GM21526 (cell line): Measurements from ENCODE around the gene APOM.

Experiments
- ATAC-seq: cut with Tn5 transposase; IDR thresholded peaks from one replicate; pipeline ENCODE4 v1.9.1; 2021; ENCODE audit warnings: moderate library complexity; ENCODE audit not compliant: unreplicated experiment, low FRiP score

Gene APOM

GRCh38 chr6:31654574-31655348 lies 933 bp upstream of the APOM start:
- ATAC-seq = no peak

DNA sequence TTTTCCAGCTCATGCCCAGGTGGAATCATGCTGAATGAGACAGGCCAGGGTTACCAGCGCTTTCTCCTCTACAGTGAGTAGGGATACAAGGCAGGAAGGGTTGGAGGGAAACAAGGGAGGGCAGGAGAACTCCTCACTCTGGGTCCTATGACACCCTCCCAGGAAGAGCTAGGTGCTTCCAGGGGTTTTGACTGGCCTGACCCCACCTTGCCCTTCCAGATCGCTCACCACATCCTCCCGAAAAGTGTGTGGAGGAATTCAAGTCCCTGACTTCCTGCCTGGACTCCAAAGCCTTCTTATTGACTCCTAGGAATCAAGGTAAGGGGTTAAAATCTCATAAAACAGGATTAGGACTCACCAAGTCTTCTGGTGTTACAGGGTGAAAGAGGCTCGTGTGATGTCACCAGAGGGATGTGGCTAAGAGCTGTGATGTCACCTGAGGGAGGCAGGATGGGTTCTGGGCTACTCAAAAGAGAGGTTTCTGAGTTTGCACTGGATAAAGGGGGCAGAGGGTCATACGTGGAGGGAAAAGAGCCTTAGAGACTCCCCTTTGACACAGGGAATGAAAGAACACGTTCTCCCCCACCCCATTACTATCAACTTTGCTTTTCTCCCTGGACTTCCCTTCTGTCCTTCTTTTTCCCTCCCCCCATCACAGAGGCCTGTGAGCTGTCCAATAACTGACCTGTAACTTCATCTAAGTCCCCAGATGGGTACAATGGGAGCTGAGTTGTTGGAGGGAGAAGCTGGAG lies 1.9 kb downstream of the APOM start:
- no peak for ATAC-seq

DNA sequence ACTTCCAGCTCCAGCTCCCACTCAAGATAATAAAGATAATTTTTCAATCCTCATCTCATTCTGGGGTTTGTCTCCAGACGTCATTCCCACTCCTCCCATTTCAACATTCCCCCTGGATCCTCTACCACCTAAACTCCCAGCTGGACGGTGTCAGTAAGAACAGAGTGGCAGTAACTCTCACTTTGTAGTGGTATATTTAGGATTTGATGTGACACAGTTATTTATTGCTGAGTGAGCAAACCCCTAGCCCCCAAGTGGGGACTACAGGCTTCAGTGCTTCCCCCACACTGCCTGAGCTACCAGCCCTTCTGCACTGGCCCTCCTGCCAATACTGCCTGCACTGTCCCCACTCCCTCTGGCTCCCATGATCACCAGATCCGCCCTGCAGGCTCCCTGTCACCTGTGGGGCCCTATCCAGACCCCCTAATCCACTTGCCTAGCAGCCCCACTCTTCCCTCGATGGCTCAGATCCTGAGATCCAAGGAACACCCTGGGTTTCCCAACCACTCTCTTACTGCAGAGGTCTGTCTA lies 2.5 kb downstream of the APOM start:
- ATAC-seq = no peak

DNA sequence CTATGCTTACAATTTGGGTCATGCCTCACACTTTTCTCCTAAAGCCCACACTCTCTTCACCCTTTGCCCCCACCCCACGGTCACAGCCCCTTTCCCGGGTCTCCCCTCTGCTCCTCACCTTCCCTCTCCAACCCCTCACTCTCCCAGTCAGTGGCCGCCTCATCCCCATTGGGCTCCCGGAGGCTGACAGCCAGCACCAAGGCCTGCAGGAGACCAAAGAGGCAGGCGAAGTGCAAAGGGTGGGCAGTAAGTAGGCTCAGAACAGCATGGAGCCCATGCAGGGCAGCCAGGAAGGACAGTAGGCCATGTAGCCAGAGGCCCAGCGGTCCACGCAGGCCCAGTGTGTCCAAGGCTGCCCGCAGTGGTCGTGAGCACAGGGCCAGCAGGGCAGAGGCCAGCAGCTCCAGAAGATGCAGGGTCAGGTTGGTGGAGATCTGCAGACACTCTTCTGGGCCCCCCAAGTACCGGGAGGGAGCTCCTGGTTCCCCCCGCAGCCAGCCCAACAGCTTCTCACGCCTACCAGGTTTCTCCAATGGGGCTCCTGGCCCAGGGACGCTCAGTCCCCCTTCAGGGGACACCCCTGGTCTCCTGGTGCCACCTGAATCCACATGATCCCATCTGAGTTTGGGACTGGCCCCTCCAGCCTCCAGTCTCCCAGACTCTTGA lies 3.4 kb downstream of the APOM start:
- ATAC-seq = no peak

DNA sequence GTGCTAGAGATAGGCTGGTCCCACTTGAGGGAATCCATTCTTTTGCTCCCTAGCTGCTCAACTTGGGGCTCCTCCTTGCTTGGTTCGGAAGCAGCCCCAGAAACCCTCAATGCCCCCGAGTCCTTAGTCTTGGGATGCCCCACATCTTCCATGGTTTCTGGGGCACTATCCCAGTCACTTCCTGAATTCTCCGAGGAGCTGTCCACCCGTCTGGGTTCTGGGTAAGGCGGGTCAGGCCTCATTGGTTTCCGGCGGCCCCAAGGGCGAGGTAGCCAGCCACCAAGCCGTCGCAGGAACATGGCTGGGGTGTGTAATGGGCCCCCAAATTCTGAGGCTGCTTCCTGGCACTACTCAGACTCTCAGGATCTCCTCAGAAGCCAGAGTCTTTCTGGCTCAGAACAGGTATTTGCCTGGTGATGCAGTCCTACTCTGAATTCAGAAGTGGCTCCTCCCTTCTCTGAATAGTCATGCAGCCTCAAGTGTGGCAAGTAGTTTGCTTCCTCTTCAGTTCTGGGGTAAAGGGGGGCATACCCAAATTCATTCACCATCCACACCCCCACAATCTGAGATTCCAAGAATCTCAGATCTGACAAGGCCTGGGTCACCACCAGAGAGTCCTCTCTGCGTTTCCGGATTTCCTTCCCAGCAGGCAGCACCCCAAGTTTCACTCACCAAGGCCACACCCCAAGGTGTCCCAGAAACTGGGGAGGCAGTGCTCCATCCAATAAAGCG lies 4.1 kb downstream of the APOM start:
- no peak for ATAC-seq

GRCh38 chr6:31660381-31661261 lies 4.9 kb downstream of the APOM start, which contains the start of gene C6orf47:
C6orf47 (minus strand) TSS chr6:31660778; CDS start chr6:31659947, 831 bp downstream.
- ATAC-seq = peak; percentile 41

- ATAC-seq = no peak
These were observed 5.8 kb downstream of the APOM start for GRCh38 chr6:31661262-31662123.

DNA sequence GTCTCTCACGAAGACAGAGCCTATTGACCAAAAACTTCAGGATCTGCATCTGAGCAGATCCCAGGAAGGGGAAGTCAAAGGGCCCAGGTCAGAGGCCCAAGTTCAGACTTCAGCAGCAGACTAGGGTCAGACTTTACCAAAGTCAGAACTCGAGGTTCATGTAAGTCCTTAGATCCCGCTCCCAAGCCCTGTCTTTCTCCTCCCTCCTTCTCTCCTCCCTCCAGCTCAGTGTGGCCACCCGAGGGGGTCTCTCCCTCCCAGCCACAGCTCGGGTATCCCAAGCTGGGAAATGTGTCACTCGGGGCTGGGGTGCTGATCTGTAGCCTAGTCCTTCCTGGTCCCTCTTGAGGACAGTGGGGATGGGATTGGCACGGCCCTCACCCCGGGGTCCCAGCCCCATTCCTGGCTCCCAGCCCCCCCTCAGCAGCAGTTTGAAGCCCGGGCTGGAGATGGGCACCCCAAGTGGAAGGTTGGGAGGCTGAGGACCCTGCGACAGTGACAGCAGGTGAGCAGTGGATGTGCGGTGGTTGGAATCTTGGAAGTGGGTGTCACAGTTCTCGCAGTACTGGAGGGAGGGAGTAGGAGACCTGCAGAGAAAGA lies 6.5 kb downstream of the APOM start:
- ATAC-seq = no peak

GRCh38 chr6:31663126-31663960 lies 7.6 kb downstream of the APOM start:
- ATAC-seq = no peak

DNA sequence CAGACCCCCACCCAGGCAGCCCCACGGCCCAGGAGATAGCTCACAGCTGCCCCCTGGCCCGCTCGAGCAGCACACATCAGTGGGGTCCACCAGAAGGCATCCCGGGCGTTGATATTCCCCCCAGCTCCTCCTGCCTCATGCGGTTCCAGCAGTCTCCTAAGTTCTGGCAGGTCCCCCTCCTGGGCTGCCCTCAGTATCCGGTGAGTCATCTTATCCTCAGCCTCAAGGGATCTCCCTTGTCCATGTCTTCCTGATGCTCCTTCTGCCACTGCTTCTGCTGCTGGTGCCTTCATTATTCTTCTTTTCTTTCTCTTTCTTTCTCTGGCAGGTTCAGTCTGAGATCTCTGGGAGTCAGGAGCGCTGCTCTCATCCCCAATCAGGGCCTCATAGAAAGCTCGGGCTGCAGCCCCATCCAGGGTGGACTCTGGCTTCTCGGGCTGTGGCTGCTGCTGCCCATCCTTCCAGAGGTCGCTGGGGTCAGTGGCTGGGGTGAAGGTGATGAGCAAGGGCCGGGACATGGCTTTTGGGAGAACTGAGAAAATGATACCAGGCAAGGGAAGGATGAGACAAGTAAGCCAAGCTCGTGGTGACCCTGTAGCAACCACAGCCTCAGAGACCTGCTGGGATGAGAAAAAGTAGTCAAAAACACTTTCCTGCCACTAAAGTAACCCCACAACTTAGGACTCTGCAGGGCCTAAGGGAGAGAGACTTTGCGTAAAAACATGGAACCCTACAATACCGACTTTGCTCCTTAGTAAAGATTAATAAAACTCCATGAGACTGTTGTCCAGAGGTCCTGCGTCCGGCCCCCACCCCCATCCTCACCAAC lies 8.5 kb downstream of the APOM start:
- ATAC-seq = no peak

GRCh38 chr6:31664790-31665500 lies 9.3 kb downstream of the APOM start, which contains the start of gene GPANK1:
GPANK1 (minus strand) TSS chr6:31664997; CDS start chr6:31664478, 519 bp downstream.
- ATAC-seq = no peak

- peak; percentile 71 for ATAC-seq
These were observed 10.0 kb downstream of the APOM start, which contains the start of gene CSNK2B for GRCh38 chr6:31665501-31666336. CSNK2B (plus strand) TSS chr6:31666080; CDS start chr6:31666832, 752 bp downstream.

- ATAC-seq = no peak
These were observed 10.8 kb downstream of the APOM start for GRCh38 chr6:31666337-31666965.

DNA sequence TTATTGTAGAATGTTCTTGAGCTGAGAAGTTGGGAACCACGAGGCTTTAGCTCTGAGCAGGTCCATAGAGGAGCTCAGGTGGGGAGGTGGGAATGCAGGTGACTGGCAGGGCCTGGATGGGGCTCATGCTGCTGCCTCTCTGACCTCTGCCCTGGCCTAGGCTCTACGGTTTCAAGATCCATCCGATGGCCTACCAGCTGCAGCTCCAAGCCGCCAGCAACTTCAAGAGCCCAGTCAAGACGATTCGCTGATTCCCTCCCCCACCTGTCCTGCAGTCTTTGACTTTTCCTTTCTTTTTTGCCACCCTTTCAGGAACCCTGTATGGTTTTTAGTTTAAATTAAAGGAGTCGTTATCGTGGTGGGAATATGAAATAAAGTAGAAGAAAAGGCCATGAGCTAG lies 14.0 kb downstream of the APOM start, which contains the start of gene LY6G5B:
TSS of gene LY6G5B (plus strand) at position 301 of the 400 bp plus-strand sequence. CDS start 975 bp downstream, outside the sequence.
- no peak for ATAC-seq
